Measurements from ENCODE around the gene GOLT1B.

GRCh38 chr12:21545557-21545956, 44.0 kb downstream of the GOLT1B start:
- TF ChIP-seq CTCF (conservative IDR thresholded peaks at IDR 0.05; ENCODE audit: low read length) (no peak), EZH2phosphoT487 (IDR thresholded peaks at IDR 0.05; ENCODE audit: borderline replicate concordance, low read depth, low read length) (no peak)
